Measurements from ENCODE around the gene ACTR10. TPM values are rescaled to one million over a fixed set of nuclear protein-coding genes. Genes with fewer than 3 reads are reported as not detected.
A peak's percentile ranks its signal among the peaks of the same experiment; 100 is the strongest.

Gene ACTR10
- total and polyA plus RNA-seq, 2 experiments from 2014 or later, result 106 to 112 TPM

DNA sequence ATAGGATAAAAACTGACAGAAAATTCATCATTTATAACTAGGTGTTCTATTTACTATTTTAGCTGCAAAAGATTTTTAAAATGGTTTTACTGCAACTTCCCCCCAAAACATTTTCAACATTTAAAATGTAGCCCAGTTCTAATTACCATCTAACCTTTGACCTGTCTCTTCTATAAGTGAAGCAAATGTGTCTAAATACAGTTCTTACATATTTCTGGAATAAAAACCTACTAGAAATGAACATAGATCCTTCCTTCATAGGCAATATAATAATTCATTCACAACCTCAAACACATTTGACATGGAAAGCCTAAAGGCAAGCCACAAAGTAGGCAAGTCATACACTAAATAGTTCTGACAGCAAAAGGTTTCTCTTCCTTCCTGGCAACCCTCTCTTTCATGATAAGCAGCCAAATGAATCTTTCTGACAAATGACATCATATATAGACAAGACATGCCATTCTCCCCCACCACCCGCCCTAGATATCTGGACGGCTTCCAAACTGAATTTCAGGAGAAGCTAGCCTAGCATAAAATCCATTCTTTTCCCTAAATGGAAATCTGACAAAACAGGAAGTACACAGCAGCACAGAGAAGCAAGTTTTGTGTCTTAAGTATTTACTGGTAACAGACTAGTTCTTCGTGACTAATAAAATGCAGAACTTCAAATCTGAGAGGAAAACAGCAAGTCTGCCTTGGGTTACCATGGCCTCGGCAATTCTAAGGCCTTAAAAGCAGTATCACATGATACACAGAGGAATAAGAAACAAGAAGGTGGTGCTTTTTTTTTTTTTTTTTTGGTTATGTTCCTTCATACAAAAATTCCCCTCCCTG is 81.2 kb downstream of the ACTR10 start:
- no peak overlapping the region for H3K4me3 ChIP-seq
- H3K79me2 ChIP-seq, result peaks cover 93% of the 10 kb centered on the region
- TF ChIP-seq EZH2phosphoT487 (IDR thresholded peaks at IDR 0.05; ENCODE audit: low read depth, severe bottlenecking, unreplicated experiment) (no peak), EZH2 (IDR thresholded peaks at IDR 0.05; ENCODE audit: borderline replicate concordance) (no peak)
- TF ChIP-seq, protein P1, sequence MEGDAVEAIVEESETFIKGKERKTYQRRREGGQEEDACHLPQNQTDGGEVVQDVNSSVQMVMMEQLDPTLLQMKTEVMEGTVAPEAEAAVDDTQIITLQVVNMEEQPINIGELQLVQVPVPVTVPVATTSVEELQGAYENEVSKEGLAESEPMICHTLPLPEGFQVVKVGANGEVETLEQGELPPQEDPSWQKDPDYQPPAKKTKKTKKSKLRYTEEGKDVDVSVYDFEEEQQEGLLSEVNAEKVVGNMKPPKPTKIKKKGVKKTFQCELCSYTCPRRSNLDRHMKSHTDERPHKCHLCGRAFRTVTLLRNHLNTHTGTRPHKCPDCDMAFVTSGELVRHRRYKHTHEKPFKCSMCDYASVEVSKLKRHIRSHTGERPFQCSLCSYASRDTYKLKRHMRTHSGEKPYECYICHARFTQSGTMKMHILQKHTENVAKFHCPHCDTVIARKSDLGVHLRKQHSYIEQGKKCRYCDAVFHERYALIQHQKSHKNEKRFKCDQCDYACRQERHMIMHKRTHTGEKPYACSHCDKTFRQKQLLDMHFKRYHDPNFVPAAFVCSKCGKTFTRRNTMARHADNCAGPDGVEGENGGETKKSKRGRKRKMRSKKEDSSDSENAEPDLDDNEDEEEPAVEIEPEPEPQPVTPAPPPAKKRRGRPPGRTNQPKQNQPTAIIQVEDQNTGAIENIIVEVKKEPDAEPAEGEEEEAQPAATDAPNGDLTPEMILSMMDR (IDR thresholded peaks at IDR 0.05; ENCODE audit: poor library complexity), result no peak
- no peak overlapping the region for H2AFZ ChIP-seq
- whole genome bisulfite sequencing (ENCODE audit: low lambda C conversion rate, missing lambda C conversion rate), result 56% methylated on average over 4 of the region's 4 CpGs
- peak overlapping the region; percentile 8 for H3K4me2 ChIP-seq
- peaks cover 17% of the 10 kb centered on the region for H3K4me1 ChIP-seq (ENCODE audit: insufficient read depth)
- H3K9me2 ChIP-seq (replicated peaks; ENCODE audit: insufficient read depth), result no peaks in the 10 kb centered on the region
- H3K27ac ChIP-seq, result peak overlapping the region; percentile 87
- H4K20me1 ChIP-seq (ENCODE audit: insufficient read depth, poor library complexity, severe bottlenecking), result peaks cover 22% of the 10 kb centered on the region
- no peaks in the 10 kb centered on the region for H3K36me3 ChIP-seq (replicated peaks; ENCODE audit: insufficient read depth, low read depth)
- no peaks in the 10 kb centered on the region for H3K27me3 ChIP-seq
- peak; percentile 71 for DNase-seq (ENCODE audit: low spot score)
- H3K9me3 ChIP-seq (ENCODE audit: low read depth), result no peaks in the 10 kb centered on the region

DNA sequence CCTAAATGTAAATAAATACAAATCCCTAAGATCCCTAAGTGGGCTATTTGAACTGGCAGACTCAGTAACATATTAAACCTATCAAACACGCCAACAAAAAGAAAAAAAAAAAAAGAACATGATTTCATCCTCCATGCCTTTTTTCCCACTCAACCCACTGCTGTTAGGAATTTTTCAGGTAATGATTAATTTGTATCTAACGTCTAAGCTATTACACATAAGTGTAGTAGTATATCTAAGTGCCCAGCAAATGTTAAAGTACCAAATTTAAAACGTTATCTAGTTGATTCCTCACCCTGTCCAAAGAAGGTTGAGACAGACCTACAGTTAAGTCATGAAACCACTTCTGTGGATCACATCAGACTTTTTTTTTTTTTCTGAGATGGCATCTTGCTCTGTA is 82.0 kb downstream of the ACTR10 start:
- H3K4me3 ChIP-seq, result no peak overlapping the region
- TF ChIP-seq EZH2 (IDR thresholded peaks at IDR 0.05; ENCODE audit: borderline replicate concordance) (no peak), EZH2phosphoT487 (IDR thresholded peaks at IDR 0.05; ENCODE audit: low read depth, severe bottlenecking, unreplicated experiment) (no peak)
- TF ChIP-seq, protein P1 (IDR thresholded peaks at IDR 0.05; ENCODE audit: poor library complexity), result no peak

DNA sequence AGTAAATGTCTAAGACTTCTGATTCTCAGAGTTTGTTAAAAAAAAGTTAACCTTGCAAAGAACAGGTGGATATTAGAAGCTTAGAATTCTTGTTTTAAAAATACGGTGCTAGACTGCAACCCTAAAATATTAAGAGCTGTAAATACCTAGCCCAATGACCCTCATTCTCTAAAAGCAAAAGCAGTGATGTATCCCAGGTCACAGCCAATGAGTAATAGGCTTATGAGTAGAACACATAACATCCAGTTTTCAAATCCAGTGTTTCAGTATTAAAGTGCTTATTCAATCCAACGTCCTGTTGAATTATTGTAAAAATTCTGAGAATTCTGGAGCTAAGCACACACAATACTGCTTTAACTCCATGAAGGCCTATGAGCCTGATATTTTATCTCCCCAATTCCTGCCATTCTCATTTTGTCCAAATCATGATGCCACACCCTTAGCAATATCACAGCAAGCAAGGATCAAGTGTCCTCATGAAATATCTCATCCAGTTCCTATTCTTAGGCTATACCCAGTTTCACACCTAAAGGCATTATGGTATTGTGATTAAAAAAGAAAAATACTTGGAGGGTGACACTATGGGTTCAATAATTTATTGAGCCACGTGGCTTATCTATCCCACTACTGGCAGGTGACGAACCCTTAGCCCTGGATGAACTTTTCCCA is 83.1 kb downstream of the ACTR10 start:
- Histone ChIP-seq H4K20me1 (ENCODE audit: insufficient read depth, poor library complexity, severe bottlenecking) (peaks cover 24% of the 10 kb centered on the region), H3K4me2 (no peak overlapping the region), H3K9me3 (ENCODE audit: low read depth) (no peaks in the 10 kb centered on the region), H3K9me2 (replicated peaks; ENCODE audit: insufficient read depth) (no peaks in the 10 kb centered on the region), H3K4me1 (ENCODE audit: insufficient read depth) (peaks cover 17% of the 10 kb centered on the region), H3K79me2 (peaks cover 93% of the 10 kb centered on the region), H3K27me3 (no peaks in the 10 kb centered on the region), H3K36me3 (replicated peaks; ENCODE audit: insufficient read depth, low read depth) (no peaks in the 10 kb centered on the region), H3K4me3 (no peak overlapping the region), H2AFZ (no peak overlapping the region), H3K27ac (peak overlapping the region; percentile 87)
- 85% methylated on average over 4 of the region's 4 CpGs for WGBS (ENCODE audit: low lambda C conversion rate, missing lambda C conversion rate)
- TF ChIP-seq, protein P1 (IDR thresholded peaks at IDR 0.05; ENCODE audit: poor library complexity), result no peak
- TF ChIP-seq EZH2 (IDR thresholded peaks at IDR 0.05; ENCODE audit: borderline replicate concordance) (no peak), EZH2phosphoT487 (IDR thresholded peaks at IDR 0.05; ENCODE audit: low read depth, severe bottlenecking, unreplicated experiment) (no peak)
- DNase-seq (ENCODE audit: low spot score), result no peak

More for the DNA sequence above, 82.0 kb downstream of the ACTR10 start:
- WGBS (ENCODE audit: low lambda C conversion rate, missing lambda C conversion rate), result 58% methylated on average over 3 of the region's 3 CpGs
- no peak overlapping the region for H2AFZ ChIP-seq
- no peaks in the 10 kb centered on the region for H3K9me2 ChIP-seq (replicated peaks; ENCODE audit: insufficient read depth)
- peaks cover 17% of the 10 kb centered on the region for H3K4me1 ChIP-seq (ENCODE audit: insufficient read depth)
- H3K36me3 ChIP-seq (replicated peaks; ENCODE audit: insufficient read depth, low read depth), result no peaks in the 10 kb centered on the region
- DNase-seq (ENCODE audit: low spot score), result no peak
- H3K4me2 ChIP-seq, result peak overlapping the region; percentile 8
- H3K27ac ChIP-seq, result peak overlapping the region; percentile 87
- H3K27me3 ChIP-seq, result no peaks in the 10 kb centered on the region
- no peaks in the 10 kb centered on the region for H3K9me3 ChIP-seq (ENCODE audit: low read depth)
- peaks cover 93% of the 10 kb centered on the region for H3K79me2 ChIP-seq
- peaks cover 22% of the 10 kb centered on the region for H4K20me1 ChIP-seq (ENCODE audit: insufficient read depth, poor library complexity, severe bottlenecking)

All from hepatocyte (in vitro differentiated cells).